HEK293 (cell line): Measurements from ENCODE around the gene STK24.

ENCODE experiments used
- KLF8 ChIP-seq: fragments of 450-650 bp; formaldehyde crosslinking; IDR thresholded peaks from 2 replicates; pipeline ENCODE4 v1.5.1; 2016; ENCODE audit warnings: missing biosample characterization, missing genetic modification characterization
- OSR2 ChIP-seq: fragments of 450-650 bp; formaldehyde crosslinking; IDR thresholded peaks from 2 replicates; pipeline ENCODE4 v1.5.1; 2016; ENCODE audit warnings: missing biosample characterization, missing genetic modification characterization
- ZNF169 ChIP-seq: fragments of 450-650 bp; formaldehyde crosslinking; IDR thresholded peaks from 2 replicates; pipeline ENCODE4 v1.5.1; 2016; ENCODE audit warnings: missing biosample characterization, missing genetic modification characterization
- TF ChIP-seq, protein P1 (sequence below): fragments of 450-650 bp; formaldehyde crosslinking; IDR thresholded peaks from 2 replicates; pipeline ENCODE4 v1.5.1; 2017; ENCODE audit warnings: missing biosample characterization, missing genetic modification characterization

DNA sequence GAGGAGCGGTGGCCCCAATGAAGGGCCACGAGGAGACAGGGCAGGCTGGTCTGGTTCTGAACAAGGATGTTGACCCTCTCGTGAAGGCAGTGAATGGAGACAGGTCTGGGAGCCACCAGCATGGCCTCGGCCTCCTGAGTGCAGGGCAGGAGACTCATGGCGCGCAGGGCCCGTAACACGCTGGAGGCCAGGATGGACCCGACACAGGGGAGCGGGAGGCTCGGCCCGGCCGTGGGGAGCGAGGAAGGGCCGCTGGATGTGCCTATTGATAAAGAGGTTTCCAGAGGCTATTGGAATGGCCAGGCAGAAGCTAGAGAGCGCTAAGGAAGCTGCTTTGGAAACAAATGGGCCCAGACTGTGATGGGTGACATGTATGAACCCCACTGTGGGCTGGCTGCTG is 132.5 kb downstream of the STK24 start:
- no peak for TF ChIP-seq ZNF169
- TF ChIP-seq OSR2 (tag by site-specific recombination): no peak
- TF ChIP-seq, protein P1, sequence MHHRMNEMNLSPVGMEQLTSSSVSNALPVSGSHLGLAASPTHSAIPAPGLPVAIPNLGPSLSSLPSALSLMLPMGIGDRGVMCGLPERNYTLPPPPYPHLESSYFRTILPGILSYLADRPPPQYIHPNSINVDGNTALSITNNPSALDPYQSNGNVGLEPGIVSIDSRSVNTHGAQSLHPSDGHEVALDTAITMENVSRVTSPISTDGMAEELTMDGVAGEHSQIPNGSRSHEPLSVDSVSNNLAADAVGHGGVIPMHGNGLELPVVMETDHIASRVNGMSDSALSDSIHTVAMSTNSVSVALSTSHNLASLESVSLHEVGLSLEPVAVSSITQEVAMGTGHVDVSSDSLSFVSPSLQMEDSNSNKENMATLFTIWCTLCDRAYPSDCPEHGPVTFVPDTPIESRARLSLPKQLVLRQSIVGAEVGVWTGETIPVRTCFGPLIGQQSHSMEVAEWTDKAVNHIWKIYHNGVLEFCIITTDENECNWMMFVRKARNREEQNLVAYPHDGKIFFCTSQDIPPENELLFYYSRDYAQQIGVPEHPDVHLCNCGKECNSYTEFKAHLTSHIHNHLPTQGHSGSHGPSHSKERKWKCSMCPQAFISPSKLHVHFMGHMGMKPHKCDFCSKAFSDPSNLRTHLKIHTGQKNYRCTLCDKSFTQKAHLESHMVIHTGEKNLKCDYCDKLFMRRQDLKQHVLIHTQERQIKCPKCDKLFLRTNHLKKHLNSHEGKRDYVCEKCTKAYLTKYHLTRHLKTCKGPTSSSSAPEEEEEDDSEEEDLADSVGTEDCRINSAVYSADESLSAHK (tag by site-specific recombination): no peak
- TF ChIP-seq KLF8 (tag by site-specific recombination): no peak
